Uterus (tissue), 2 donors: Measurements from ENCODE around the gene MTCL1.

Experiments used
- CTCF ChIP-seq, 4 experiments: fragments of 200-600 bp in 2 of 4; fragments of 450-650 bp in 2 of 4; sonication (generic) in 2 of 4; IDR thresholded peaks; one replicate each; pipeline ENCODE4 v1.5.1; 2016 to 2019; ENCODE audit warnings: antibody characterized with exemption in 4 of 4, mild to moderate bottlenecking in 2 of 4, moderate library complexity in 1 of 4
- POLR2A ChIP-seq, 2 donors: fragments of 450-650 bp; IDR thresholded peaks; one replicate each; pipeline ENCODE4 v1.6.1; 2016; ENCODE audit warnings: antibody characterized with exemption in 2 of 2, mild to moderate bottlenecking in 1 of 2, moderate library complexity in 1 of 2

DNA sequence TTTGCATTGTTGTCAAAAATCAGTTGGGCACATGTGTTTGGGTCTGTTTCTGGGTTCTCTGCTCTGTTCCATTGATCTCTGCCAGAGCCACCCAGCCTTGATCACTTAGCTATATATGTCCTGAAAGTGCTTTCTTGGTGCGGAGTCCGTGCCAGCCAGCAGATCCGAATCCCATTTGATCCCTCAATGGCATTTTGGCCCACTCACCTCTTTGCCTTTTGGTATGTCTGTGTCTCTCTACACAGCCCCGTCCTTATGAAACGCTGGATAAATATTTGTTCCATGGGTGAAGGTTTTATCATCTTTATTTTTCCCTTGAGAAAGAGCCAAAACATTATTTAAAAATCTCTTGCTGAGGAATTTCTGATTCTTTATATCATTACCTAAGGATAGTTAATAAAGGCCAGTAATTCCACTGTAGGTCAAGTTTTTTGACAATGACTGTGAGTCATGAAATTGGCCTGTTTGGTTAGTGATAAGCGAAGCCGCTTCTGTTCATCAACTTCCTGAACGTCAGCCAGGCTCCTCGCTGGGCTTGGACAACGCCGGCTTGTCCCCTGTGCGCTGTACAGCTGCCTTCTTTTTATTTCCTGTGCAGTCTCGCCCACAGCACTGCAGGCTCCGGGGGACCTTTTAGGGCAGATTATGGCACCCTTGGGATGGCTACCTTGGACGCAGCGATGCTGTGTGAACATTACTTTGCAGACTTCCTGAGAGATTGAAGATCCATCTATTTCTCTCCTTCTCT, 24.9 kb downstream of the MTCL1 start:
- no peak for TF ChIP-seq CTCF (IDR thresholded peaks at IDR 0.05)
- no peak for TF ChIP-seq POLR2A (IDR thresholded peaks at IDR 0.05)
